ENCODE measurements around the gene APBB2.

GRCh38 chr4:41120297-41121217 lies 93.8 kb downstream of the APBB2 start:
- TF ChIP-seq CTCF (IDR thresholded peaks at IDR 0.05) (no peak), POLR2A (IDR thresholded peaks at IDR 0.05) (no peak)
